Measurements from ENCODE around the gene FAM76A.
"Not testable (repeated sequence)": the region's sequence is repeated elsewhere in the genome, so short reads cannot be mapped to it uniquely, and the experiment has no call there.

Gene FAM76A

DNA sequence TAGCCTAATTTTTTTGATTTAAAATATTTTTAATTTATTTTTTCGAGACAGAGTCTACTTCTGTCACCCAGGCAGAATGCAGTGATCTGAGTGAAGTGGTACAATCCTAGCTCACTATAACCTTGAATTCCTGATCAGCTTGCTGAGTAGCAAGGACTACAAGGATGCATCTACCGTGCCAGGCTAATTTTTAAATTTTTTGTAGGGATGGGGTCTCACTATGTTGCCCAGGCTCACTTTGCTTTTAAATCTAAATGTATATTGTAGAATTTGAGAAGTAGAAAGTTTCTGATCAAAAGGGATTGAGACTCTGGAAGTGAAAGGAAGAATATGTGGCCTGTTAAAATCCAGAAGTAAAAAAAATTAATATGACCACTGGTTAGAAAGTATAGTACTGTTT, 48.9 kb downstream of the FAM76A start:
- in situ Hi-C loops (cut with MboI; ENCODE audit: low sequenced_read_pairs), result no loop called here

DNA sequence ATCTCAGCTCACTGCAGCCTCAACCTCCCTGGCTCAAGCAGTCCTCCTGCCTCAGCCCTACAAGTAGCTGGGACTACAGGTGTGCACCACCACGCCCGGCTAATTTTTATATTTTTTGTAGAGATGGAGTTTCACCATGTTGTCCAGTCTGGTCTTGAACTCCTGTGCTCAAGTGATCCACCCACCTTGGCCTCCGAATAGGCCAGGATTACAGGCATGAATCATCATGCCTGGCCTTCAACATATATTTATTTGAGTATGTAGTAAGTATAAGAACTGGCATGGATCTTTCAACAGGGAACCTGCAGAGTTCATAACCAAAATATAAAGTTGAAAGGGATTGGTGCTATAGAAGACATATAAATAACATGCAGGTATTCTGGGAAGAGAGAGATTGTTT, 49.6 kb downstream of the FAM76A start:
- in situ Hi-C loops (cut with MboI; ENCODE audit: low sequenced_read_pairs), result not testable (repeated sequence)

DNA sequence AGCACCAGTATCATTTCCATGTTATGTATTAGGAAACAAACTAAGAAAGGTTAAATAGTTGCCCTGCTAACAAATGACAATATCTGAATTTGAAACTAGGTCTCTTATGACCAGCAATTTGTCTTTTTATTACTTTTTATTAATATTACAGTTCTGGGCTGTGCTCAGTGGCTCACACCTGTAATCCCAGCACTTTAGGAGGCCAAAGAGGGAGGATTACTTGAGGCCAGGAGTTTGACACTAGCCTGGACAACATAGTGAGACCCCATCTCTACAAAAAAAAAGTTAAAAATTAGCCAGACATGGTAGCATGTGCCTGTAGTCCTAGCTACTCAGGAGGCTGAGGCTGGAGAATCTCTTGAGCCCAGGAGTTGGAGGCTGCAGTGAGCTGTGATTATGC, 50.5 kb downstream of the FAM76A start:
- in situ Hi-C loops (cut with MboI; ENCODE audit: low sequenced_read_pairs), result not testable (repeated sequence)

DNA sequence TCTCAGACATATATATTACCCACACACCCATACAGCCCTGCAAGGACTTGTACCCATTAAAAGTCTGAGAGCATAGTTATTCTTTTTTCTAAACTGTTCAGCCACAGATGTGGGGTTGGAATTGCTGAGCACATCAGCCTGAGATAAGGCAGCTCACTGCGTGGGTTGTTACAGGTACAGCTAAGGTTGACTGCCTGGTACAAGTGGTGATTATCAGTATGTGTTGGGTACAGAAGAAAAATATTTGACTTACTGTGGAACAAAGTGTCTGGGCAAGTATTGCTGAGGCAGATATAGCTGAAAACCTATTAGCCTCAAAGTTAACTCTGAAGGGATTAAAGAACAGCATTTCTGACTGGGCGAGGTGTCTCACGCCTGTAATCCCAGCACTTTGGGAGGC, 52.3 kb downstream of the FAM76A start:
- in situ Hi-C loops (cut with MboI; ENCODE audit: low sequenced_read_pairs), result no loop called here

DNA sequence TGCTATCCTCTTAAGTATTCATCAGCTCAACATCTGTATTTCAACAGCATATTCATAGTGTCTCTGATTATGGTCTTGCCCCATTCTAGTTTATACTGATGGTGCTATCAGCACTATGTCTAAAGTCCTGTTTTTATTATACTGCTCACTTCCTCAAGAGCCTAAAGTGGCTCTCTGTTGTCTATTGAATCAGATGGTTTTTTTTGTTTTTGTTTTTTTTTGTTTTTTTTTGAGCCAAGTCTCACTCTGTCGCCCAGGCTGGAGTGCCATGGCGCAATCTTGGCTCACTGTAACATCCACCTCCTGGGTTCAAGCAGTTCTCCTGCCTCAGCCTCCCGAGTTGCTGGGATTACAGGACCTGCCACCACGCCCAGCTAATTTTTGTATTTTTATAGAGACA, 53.4 kb downstream of the FAM76A start:
- in situ Hi-C loops (cut with MboI; ENCODE audit: low sequenced_read_pairs), result no loop called here

DNA sequence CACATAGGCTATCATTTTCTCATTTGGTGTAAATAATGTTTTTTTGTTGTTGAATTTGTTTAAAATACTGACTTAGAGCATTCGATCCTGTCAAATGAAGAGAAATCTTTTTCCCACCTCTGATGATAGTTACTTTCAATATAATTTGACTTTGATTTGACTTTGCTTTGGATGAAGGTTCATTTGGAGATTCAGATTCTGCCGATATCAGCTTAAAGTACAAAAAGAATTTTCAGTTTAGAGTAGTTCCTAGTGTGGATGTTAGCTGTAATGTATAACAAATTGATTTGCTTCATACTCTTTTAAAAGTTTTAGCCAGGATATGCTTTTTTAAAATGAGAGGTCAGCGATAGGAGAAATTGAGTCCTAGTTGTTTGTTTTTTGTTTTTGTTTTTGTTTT, 57.2 kb downstream of the FAM76A start:
- in situ Hi-C loops (cut with MboI; ENCODE audit: low sequenced_read_pairs), result no loop called here

DNA sequence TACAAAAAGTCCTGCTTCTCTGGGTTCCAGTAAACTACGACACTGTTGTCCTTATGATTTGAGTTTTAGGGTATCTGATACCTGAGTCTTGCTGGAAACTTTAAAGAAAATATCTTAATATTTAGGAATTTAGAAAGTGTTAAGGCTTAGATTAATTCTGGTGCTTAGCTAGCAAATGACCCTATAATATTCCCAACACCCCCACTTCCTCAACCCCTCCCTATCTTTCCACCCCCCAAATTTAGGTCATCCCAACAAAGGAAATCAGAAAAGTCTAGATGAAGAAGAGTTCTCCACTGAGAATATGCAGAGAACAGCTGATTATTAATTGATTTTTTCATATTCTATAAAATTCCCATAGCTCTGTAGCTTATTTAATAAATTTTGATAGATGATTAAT, 58.9 kb downstream of the FAM76A start:
- in situ Hi-C loops (cut with MboI; ENCODE audit: low sequenced_read_pairs), result no loop called here

DNA sequence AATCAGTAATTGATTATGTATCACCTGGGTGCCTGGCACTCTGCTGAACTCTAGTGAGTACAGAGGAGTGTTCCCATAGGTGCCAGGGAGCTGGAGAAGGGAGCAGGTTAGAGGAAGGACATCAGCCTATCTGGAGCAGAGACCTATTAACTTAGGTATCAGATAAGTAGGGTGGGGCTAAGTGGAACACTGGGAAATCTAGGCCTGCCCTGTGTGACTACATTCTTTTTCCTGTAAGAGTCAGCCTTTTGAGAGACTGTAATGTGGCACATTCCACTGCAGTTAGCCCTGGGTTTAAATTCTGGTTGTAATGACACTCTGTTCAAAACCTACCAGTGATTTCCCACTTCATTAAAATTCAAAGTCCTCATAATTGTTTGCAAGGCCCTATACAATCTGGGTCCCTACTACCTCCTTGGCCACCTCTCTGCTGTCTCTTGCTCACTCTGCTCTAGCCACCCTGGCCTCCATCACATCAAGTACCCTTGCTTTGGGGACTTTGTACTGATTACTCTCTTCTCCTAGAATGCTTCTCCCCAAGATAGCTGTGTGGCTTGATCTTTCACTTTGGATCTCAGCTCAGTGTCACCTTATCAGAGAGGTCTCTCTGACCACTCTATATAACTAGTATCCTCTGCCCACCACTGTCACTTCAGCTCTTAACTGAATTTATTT, 60.2 kb downstream of the FAM76A start:
- in situ Hi-C loops (cut with MboI; ENCODE audit: low sequenced_read_pairs), result no loop called here

DNA sequence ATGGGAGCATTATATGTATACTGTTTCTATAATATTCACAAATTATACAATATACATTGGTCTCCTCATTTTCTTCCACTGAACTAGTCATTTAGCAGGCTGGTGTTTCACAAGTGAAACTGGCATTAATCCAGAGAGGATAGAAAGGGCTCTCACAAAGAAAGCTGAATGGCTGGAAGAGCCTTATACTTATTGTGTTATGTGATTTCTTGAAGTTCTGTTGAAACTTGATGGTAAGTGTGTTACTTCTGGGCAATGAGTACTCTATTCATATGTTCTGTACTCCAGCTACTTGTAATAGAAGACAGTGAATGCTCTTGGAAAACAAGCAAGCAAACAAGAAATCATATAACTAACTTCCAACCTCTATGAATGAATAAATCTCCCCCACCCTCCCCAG, 62.1 kb downstream of the FAM76A start:
- in situ Hi-C loops (cut with MboI; ENCODE audit: low sequenced_read_pairs), result no loop called here

DNA sequence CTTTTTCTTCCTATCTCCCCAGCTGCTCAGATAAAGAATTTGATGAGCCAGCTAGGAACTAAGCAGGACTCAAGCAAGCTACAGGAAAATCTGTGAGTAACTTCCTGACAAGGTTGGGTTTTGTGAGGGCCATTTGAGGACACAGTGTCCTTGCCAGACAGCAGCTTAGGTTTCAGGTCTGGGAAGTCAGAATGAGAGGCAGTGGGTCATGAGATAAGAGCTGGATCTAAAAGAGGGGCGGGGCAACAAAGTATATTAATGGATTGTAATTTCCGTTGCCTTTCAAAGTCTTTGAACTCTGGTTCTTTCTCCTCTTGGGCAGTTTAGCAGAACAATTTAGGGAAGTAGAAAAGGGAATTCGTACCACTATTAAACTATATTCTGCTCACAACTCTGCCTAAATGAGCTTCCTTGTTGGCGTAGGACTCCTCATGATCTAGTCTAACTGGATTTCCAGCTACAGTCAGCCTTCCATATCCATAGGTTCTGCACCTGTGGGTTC, 63.8 kb downstream of the FAM76A start:
- in situ Hi-C loops (cut with MboI; ENCODE audit: low sequenced_read_pairs), result no loop called here

DNA sequence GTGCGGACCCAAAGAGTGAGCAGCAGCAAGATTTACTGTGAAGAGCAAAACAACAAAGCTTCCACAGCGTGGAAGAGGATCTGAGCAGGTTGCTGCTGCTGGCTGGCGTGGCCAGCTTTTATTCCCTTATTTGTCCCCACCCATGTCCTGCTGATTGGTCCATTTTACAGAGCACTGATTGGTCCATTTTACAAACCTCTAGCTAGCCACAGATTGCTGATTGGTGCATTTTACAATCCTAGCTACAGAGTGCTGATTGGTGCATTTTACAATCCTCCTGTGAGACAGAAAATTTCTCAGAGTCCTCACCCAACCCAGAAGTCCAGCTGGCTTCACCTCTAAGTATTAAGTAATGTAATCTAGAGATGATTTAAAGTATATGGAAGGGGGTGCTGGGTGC, 64.5 kb downstream of the FAM76A start:
- in situ Hi-C loops (cut with MboI; ENCODE audit: low sequenced_read_pairs), result not testable (repeated sequence)

DNA sequence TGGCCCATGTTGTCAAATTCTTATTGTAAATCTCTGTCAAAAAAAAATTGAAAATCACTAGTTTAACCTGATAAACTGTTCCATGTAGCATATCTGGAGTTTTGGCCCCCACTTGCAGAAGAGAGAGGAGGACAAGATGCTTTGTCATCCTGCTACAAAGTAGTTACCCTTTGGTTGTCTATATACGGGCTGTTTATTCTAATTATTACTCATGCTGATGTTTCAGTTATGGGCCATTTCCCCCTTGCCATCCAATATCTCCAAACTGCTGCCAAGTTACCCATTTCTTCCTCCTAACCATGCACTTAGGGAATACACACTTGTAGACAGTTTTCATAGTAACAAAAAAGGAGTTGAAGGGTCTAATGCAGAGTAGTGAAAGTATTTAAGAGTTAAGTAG, 69.8 kb downstream of the FAM76A start:
- in situ Hi-C loops (cut with MboI; ENCODE audit: low sequenced_read_pairs), result no loop called here

DNA sequence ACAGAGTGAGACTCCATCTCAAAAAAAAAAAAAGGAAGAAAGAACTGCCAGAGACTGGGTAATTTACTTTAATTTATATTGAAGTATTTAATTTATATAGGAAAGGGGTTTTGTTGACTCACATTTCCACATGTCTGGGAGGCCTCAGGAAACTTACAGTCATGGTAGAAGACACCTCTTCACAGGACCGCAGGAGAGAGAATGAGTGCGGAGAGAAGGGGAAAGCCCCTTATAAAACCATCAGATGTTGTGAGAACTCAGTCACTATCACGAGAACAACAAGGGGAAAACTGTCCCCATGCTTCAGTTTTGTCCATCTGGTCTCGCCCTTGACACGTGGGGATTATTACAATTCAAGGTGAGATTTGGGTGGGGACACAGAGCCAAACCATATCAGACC, 79.0 kb downstream of the FAM76A start:
- in situ Hi-C loops (cut with MboI; ENCODE audit: low sequenced_read_pairs), result no loop called here

DNA sequence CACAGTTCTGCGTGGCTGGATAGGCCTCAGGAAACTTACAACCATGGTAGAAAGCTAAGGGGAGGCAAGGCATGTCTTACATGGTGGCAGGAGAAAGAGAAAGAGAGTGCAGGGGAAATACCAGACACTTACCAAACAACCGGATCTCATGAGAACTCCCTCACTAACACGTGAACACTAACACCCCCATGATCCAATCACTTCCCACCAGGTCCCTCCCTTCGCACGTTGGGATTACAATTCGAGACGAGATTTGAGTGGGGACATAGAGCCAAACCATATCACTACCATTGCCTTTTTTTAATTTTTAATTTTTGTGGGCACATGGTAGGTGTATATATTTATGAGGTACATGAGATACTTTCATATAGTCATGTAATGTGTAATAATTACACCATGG, 81.0 kb downstream of the FAM76A start:
- in situ Hi-C loops (cut with MboI; ENCODE audit: low sequenced_read_pairs), result no loop called here

DNA sequence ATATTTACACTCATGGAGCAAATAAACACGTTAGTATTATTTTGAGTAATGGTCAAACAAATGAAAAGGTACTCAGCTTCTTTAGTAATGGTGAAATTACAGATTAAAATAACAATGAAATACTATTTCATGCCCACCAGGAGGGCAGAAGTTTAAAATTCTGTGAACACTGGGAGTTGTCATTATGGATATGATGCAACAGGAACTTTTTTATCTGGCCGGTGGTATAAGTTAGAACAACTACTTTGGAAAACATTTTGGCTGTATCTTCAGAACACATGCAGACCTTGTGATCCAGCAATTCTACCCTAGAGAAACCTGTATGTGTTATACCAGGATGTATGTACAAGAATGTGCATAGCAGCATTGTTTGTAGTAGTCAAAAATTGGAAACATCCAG, 81.6 kb downstream of the FAM76A start:
- in situ Hi-C loops (cut with MboI; ENCODE audit: low sequenced_read_pairs), result no loop called here

DNA sequence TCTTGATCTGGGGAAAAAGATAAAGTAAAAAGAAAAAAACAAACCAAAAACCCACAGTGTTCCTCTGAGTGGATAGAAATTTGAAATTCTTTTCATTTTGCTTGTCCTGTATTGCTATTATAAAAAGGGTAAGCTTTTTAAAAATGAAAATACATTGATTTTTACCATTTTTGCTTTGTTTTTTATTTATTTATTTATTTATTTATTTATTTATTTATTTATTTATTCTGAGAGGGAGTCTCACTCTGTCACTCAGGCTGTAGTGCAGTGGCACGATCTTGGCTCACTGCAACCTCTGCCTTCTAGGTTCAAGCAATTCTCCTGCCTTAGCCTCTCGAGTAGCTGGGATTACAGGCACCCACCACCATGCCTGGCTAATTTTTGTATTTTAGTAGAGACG, 82.4 kb downstream of the FAM76A start:
- in situ Hi-C loops (cut with MboI; ENCODE audit: low sequenced_read_pairs), result not testable (repeated sequence)

DNA sequence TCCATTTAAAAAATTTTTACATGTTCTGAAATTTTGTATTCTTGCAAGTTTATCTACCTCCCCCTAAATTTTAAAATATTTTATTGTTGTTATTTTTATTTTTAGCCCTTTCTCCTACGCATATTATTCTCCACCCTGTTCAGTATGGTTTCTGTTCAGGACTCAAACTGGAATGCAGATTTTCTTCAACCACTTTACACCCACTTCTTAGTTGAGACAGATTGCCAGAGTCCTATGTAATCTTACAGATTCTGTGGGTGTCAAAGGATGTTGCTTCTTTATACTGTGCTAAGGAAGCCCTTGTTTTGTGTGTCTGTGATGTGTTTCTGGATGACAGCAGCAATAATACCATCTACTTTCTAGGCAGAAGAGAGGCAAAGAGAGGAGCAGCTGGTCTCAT, 84.1 kb downstream of the FAM76A start:
- in situ Hi-C loops (cut with MboI; ENCODE audit: low sequenced_read_pairs), result no loop called here

DNA sequence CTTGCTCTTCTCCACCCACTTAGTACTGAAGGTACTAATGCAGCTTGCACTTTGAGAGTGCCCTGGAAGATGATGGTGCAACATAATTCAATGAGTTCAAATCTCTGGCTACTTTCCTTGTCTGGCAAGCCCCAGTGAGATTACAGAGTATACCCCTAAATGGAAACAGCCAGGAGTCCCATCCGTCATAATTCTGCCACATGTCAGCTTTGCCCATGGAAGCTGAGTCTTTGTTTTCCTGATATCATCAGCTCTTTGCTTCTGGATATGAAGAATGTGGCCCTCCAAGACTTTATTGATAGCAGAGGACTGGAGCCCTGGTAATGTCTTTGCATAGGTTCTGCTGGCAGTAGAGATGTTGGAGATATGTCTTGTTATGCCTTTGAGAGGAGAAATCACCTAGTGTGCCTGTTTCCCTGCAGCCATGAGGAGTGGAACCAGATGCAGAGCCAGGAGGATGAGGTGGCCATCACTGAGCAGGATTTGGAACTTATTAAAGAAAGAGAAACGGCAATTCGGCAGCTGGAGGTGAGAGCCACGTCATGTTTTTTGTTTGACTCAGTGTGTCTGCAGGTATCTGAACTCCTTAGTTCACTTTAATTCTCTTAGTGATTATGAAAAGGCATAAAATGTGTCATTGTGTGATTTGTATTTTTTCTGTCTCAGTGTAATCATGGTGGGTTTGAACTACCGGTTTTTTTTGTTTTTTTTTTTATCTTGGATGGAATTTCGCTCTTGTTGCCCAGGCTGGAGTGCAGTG, 86.2 kb downstream of the FAM76A start:
- in situ Hi-C loops (cut with MboI; ENCODE audit: low sequenced_read_pairs), result no loop called here

Data from HL-60/S4 treated with phorbol 12-myristate 13-acetate at 8.2 ng/mL for 4 days and 3 days (cell line).